Stimulated activated CD8-positive, alpha-beta memory T cell treated with anti-CD3 and anti-CD28 coated beads, Interleukin-15, amount 100 ng/mL, for 24 hours (primary cell): ENCODE data around the gene ADAD2.
"Not testable (repeated sequence)": the region's sequence is repeated elsewhere in the genome, so short reads cannot be mapped to it uniquely, and the experiment has no call there.

Experiments used
- DNase-seq: peaks from one replicate; pipeline ENCODE4 v3.0.0-alpha.2; 2020; ENCODE audit warnings: low read depth

ADAD2 gene

DNA sequence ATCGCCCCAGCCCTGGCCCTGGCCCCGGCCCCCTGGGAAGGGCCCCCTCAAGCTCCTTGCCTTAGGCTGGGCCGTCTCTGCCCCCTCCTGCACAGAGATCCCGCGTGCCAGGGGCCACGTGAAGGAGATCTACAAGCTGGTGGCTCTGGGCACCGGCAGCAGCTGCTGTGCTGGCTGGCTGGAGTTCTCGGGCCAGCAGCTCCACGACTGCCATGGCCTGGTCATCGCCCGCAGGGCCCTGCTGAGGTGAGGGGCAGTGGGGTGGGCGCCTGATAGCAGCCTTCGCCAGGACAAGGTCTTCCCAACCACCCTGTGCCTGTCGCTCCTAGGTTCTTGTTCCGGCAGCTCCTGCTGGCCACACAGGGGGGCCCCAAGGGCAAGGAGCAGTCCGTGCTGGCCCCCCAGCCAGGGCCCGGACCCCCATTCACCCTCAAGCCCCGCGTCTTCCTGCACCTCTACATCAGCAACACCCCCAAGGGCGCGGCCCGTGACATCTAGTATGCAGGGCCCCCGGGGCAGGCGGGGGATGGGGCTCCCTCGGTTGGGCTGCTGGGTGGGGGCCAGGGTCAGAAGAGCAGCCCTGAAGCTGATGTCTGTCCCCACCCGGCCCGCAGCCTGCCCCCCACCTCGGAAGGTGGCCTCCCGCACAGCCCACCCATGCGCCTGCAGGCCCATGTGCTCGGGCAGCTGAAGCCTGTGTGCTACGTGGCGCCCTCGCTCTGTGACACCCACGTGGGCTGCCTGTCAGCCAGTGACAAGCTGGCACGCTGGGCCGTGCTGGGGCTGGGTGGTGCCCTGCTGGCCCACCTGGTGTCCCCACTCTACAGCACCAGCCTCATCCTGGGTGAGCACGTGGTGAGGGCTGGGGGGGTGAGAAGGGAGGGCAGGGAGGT, 4.5 kb downstream of the ADAD2 start:
- no peak for DNase-seq

DNA sequence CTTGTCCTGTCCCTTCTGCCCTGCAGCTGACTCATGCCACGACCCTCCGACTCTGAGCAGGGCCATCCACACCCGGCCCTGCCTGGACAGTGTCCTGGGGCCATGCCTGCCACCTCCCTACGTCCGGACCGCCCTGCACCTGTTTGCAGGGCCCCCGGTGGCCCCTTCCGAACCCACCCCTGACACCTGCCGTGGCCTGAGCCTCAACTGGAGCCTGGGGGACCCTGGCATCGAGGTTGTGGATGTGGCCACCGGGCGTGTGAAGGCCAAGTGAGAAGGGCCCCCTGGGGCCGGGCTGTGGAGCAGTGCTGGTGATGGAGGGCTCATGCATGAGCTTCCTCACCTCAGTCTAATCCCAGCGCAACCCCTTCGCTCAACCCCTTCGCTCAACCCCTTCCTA, 5.1 kb downstream of the ADAD2 start:
- no peak for DNase-seq

DNA sequence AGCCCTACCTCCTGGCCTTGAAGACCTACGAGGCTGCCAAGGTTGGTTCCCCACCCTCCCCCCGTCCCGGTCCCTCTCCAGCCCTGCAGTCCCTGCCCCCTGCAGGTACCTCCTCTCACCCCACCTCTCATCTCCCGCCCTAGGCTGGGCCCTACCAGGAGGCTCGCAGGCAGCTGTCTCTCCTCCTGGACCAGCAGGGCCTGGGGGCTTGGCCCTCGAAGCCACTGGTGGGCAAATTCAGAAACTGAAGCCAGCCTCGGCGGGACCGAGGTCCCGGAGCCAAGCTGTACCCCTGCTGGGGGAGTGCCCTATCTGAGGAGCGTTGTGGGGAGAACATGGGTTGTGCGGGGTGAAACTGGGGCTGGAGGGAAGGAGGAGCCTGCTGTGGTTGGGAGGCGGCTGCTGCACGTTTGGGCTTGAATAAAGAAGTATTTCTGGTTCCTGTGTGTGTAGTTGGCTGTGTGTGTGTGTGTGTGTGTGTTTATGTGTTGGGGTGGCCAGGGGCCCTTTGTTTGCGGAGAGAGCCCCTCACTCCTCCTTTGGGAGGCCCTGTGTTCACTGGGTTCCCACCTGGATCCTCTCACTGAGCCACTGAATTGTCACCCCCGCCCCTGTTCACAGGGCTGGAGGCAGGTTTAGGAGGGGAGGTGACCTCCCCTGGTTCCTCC, 5.9 kb downstream of the ADAD2 start:
- DNase-seq: no peak

DNA sequence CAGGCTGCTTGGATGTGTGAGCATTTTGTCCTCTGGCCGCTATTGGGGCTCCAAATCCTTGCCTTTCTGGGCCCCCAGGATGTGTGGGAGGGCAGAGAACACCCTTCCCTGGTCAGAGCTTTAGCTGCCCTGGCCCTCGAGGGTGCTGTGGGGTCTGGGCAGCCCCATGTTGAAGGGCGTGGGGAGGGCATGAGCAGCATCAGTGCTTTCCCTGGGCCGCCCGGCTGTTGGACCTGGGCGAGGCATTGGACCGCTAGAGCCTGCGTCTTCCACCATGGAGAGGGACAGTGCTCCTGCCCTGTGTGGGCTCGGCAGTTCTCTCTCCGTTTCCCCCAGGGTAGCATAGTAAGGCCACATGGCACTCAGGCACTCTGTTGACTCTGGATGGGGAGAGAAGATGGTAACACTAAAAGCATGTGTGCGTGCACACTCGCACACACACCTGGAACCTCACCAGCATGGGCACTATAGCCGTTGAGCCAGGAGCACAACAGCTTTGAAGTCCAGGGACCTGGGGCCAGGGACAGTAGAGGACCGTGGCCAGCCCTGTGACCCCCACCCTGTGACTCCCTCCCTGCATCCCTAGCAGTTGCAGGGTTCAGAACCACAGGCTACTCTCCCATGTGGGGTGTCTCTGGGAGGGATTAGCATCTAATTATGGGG, 6.6 kb downstream of the ADAD2 start:
- DNase-seq: no peak

DNA sequence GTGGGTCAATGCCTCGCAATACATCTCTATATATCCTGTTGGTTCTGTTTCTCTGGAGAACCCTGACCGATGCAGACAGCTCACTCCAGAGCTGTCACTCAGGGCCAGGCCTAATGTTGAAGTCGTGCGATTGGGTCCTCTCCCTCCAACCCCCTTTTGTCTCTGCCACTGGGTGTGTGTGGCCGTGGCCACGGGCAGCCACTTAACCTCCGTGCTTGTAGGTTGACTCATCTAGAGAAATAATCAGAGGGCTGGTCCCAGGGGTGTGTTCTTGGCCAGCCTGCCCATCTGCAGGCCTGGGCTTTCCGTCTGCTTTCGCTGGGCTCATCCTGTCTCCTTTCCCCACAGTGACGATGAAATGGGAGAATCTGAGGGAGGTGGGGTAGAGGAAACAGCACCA, 7.4 kb downstream of the ADAD2 start:
- no peak for DNase-seq

DNA sequence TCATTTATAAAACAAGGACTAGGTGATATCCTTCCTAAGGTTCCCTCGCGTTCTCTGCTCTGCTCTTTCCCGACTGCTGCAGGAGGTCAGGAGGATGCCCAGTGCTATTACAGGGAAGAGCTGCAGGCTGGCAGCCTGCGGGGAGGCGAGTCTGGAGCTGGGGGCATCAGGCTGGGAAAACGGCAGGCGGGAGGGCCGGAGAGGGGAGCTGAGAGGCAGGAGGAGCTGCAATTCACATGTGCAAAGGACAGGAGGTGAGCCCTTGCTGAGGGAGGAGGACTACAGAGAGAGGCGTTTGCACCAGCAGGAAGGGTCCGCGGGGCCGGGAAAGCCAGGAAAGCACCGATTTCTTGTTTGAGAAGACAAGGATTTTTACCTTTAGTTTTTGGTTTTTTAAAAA, 8.1 kb downstream of the ADAD2 start:
- no peak for DNase-seq

DNA sequence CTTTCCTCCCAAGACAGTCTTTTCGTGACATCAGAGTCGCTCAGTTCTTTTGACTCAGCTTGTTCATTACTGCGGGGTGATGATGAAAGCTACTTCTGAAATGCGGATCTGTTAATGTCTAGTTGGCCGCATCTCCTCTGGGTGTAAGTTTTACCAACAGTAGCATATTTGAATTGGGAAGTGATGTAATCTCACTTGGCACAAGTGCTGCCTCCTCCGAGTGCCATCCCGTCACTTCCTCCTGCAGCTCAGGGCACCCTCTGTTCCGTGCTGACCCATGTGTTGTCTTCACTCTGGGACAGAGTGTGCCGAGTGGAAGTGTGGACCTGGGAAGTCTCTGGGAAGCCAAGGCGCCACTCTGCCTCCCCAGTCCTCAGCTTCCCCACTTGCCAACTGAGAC, 8.9 kb downstream of the ADAD2 start:
- DNase-seq: no peak

DNA sequence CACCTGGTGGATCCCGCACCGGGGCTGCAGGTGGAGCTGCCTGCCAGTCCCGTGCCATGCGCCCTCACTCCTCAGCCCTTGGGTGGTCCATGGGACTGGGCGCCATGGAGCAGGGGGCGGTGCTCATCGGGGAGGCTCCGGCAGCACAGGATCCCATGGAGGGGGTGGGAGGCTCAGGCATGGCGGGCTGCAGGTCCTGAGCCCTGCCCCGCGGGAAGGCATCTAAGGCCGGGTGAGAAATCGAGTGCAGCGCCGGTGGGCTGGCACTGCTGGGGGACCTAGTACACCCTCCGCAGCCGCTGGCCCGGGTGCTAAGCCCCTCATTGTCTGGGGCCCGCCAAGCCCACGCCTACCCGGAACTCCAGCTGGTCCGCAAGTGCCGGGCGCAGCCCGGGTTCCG, 13.6 kb downstream of the ADAD2 start:
- not testable (repeated sequence) for DNase-seq

DNA sequence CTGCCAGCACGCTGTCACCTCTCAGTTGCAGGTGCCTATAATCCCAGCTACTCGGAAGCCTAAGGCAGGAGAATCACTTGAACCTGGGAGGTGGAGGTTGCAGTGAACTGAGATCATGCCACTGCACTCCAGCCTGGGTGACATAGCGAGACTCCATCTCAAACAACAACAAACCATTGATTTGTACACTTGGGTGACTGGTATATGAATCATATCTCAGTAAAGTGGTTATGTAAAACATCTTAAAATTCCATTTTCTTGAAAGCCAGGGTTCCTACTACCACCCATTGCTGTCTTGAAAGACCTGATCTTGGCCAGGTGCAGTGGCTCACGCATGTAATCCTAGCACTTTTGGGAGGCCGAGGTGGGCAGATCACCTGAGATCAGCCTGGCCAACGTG, 14.2 kb downstream of the ADAD2 start:
- not testable (repeated sequence) for DNase-seq

DNA sequence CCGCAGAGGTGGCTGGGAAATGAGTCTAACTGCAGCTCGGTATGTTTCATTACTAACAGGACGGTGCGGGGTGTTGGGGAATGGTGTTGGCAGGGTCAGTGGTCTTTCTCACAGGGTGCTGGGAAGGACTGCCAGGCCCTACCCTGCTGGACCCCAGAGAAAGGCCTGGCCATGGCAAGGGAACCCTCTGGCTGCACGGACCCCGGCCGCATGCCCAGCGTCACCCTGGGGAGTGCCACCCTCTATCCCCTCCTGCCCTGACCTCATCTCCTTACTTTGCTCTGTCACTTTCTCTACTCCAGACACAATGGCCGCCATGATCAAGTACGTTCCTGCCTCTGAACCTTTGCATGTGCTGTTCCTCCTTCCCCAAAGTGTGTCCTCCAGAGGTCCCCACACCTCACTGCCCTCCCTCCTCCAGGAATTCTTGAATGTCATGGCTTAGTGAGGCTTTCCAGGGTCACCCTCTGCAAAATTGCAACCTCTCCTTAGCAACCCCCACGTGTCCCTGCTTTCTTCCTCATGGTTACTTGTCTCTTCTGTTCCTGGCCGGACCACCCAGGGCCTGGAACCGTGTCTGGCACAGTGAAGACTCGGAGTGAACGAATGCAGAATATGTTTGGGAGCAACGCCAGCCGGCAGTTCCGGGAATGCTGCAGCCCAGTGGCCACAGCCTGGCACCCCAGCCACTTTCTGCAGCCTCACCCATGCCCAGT, 15.2 kb downstream of the ADAD2 start:
- DNase-seq: no peak

DNA sequence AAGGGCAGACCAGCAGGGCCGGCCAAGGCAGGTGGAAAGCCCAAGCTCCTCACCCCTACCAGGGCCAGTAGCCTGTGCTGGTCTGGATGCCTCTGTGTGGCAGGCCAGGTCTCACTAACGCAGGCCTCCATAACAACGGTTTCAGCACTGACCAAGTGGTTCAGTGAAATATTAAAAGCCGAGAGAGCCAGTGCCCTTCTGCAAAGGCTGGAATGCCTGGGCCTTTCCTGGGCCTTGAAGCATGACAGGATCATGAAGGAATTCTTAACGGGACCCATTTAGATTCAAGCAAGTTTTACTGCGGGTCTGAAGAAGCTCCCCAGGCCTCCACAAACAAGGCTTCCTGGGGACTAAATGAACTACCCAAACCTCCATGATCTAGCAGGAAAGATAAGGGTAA, 16.3 kb downstream of the ADAD2 start:
- DNase-seq: no peak

DNA sequence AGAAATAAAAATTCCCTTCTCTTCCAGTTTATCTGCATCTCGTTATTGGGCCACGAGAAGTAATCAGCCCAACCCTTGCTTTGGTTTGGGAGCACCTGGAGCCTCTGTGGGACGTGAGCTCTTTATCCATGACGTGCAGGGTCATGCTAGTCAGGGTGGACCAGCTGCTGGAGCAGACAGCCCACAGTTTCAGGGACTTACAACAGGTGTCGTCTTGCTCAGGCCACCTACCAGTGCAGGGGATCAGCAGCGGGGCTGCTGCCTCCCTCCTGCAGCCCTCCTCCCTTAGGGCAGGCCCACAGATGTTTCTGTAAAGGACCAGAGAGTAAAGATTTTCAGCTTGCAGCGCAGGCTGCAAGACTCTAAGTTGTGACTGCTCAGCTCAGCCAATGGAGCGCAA, 16.9 kb downstream of the ADAD2 start:
- no peak for DNase-seq

DNA sequence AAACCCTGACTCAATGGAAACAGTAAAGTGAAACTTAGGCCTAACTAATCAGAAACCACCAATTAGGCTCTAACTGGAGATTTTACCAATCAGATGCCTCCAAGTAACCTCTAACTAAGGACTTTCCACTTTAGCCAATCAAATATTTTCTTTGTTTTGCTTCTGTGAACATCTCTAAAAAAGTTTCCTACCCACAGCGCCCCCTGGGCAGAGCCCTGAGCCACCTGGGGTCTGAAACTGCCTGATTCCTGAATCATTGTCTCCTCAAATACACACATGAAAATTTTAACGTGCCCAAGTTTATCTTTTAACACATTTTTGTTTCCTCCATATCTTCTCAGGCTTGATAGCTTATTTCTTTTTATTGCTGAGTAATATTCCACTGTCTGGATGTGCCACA, 19.0 kb downstream of the ADAD2 start:
- DNase-seq: no peak

DNA sequence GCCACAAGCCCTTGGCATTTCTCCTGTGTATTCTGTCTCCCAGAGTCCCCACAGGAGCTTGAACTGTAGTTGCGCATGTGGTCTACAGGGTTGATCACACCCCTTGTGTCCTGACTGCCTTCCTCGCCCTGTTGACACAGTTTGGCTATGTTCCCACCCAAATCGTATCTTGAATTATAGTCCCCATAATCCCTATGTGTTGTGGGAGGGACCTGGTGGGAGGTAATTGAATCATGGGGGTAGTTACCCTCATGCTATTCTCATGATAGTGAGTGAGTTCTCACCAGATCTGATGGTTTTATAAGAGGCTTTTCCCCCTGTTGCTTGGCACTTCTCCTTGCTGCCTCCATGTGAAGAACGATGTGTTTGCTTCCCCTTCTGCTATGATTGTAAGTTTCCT, 21.2 kb downstream of the ADAD2 start:
- DNase-seq: no peak

DNA sequence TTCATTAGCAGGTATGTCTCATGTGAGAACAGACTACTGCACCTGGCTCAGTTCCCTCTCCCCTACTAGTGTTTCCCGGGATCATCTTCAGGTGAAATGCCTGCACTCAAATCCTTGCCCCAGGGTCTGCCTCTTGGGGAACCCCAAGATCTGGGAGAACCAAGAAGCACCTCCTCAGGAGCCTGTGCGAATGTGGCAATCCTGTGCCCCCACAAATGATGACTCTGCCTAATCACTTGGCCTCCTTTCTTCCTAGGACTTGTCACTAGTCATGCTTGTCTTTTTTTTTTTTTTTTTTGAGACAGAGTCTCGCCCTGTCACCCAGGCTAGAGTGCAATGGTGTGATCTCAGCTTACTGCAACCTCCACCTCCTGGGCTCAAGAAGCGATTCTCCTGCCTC, 21.7 kb downstream of the ADAD2 start:
- DNase-seq: no peak

DNA sequence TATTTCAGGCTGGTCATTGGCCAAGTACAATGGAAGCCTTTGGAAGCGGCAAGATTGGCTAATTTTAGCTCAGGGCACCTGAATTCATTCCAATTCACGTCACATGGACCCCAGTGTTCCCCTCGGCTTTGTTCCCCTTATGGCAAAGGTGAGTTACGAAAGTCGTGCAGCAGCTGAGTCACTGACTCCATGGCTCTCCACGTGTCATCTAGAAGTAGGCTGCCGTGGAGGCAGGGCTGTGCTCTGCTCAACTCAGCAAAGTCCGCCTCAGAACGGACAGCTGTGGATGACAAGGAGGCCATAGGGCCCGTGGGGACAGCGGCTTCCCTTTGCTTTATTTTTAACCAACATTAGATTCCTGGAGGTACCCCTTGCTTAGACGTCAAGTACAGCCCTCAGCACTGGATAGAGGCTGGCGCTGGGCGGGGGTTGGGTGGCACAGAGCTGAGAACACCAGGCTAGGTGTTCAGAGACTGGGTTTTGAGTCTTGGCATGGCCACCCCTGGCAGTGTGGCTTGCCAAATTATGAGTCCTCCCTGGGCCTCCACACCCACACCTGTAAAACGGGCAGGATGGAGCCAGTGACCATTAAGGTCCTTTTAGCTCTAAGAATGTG, 23.6 kb downstream of the ADAD2 start:
- DNase-seq: no peak

DNA sequence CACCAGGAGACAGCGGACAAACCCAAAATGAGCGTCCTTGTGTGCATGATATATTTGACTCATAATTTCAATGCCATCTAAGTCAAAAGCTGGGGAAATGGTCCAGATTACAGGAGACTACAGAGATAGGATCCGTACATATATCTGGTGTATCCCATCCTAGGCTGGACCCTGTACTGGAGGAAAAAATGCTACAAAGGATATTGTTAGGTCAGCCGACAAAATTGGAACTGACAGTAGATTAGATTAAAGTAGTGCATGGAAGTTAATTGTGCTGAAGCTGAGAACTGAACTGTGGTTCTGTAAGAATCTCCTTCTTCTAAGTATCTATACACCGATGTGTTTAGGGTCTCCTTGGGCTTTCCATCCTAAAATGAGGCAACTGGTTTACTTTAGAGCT, 24.6 kb downstream of the ADAD2 start:
- DNase-seq: no peak

DNA sequence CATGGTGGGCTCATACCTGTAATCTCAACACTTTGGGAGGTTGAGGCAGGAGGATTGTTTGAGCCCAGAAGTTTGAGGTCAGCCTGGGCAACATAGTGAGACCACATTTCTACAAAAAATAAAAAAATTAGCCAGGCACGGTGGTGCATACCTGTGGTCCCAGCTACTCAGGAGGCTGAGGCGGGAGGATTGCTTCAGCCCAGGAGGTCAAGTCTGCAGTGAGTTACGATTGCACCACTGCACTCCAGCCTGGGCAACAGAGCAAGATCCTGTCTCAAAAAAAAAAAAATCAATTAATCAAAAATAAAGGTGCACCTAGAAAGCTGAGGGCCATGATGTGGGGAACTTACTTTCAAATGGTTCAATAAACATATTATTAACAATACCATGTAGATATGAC, 25.2 kb downstream of the ADAD2 start:
- DNase-seq: not testable (repeated sequence)

DNA sequence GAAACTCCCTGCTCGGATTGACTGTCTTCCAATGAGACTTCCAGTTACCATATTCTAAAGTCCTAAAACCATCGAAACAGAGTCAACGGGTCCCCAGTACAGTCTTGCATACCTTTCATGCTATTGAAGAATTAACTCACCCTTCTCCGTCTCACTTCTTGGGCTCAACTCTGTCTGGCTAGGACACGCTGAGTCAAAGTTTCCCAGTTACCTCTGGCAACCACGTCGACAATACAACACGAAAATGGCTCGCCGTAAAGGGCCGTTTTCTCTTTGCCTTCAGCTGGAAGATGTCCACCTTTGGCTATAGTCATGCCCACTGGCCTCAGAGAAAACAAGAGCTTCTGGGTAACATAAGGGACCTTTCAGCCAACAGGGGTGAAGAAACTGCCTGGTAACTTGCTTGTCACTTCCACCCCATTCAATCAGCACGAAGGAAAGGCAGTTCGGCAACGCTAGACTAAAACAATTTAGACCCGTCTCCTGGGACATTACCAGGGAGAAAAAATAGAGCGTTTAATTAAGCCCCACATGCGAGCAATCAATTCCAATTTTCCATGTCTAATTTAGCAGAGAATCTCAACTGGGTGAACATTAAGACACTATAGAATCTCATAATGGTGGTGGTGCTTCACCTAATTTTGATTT, 27.3 kb downstream of the ADAD2 start:
- DNase-seq: no peak

DNA sequence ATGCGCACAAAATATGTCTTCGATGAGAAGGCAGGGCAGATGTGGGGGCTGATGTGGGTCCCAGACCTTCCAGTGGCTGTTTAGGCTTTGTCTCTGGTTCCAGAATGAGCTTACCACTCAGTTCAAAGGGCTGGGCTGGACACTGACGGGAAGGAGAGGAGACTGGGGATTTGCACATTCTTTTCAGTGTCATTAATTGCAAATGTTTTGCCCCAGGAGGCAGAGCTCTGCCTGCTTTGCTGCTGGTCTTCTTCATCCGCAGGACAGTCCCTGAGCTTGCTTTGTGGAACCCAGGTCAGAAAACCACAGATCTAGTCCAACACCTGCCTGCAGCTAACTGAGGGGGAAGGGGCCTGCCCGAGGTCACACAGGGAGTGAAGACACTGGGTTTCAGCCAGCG, 28.0 kb downstream of the ADAD2 start:
- DNase-seq: no peak

DNA sequence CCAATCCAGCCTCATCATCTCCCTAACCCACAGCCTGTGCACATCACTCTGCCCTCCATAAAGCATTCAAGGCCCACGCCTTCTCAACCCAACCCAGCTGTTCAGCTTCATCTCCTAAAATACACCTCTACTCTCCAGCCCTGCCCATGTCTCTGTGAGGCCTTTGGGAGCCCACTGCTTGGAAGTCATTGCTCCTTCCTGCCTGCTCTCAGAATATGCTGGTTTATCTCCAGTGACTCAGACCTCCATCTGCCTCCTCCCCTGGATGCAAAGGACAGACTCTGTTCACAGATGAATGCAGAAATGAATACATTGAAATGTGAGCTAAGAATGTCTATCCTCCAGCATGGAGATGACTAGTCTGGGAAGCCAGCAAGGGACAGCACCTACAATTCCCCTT, 29.9 kb downstream of the ADAD2 start:
- DNase-seq: no peak

DNA sequence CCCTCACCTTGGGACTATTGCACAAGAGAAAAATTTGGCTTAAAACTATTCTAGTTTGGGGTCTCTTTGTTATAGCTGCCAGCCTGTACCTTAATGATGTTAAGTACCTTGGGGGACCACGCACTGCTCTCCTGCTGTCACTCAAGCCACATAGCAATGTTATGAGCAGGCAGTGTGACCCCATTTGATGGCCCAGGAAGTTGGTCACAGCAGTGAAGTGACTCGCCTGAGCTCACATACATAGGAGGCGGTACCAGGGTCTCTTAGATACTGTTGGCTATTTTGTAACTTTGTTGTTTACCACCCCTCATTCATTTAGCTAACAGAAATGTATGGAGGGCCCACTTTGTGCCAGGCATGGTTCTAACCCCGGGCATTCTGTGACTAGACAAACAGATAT, 32.5 kb downstream of the ADAD2 start:
- DNase-seq: no peak
